GM19455 (cell line): Measurements from ENCODE around the gene TTLL8.

ENCODE experiments used
- ATAC-seq: cut with Tn5 transposase; IDR thresholded peaks from one replicate; pipeline ENCODE4 v1.9.1; 2021; ENCODE audit not compliant: unreplicated experiment

TTLL8 gene

GRCh38 chr22:50062509-50063135, 4.5 kb upstream of the TTLL8 start:
- no peak for ATAC-seq

GRCh38 chr22:50061824-50062355, 3.8 kb upstream of the TTLL8 start:
- no peak for ATAC-seq

GRCh38 chr22:50061141-50061823, 3.2 kb upstream of the TTLL8 start:
- ATAC-seq = no peak

- ATAC-seq = no peak
Observed at GRCh38 chr22:50060441-50061140, 2.5 kb upstream of the TTLL8 start.

DNA sequence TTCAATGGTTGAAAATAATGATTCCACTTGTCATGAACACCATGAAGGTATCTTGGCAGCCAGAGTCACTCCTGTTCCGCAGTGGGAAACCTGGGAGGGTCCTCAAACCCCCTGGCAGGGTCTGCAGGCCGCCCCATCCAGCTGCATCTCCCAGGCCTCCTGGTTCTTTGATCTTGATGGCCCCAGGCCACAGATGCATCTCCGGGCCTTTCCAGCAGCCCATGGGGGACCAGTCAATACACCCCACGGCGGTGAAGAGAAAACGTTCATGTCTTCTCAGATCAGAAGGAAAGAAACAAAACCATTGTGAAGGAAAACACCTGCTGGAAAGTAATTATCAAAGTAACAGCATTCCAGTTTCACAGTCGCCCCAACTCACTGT, 1.8 kb upstream of the TTLL8 start:
- ATAC-seq = no peak

DNA sequence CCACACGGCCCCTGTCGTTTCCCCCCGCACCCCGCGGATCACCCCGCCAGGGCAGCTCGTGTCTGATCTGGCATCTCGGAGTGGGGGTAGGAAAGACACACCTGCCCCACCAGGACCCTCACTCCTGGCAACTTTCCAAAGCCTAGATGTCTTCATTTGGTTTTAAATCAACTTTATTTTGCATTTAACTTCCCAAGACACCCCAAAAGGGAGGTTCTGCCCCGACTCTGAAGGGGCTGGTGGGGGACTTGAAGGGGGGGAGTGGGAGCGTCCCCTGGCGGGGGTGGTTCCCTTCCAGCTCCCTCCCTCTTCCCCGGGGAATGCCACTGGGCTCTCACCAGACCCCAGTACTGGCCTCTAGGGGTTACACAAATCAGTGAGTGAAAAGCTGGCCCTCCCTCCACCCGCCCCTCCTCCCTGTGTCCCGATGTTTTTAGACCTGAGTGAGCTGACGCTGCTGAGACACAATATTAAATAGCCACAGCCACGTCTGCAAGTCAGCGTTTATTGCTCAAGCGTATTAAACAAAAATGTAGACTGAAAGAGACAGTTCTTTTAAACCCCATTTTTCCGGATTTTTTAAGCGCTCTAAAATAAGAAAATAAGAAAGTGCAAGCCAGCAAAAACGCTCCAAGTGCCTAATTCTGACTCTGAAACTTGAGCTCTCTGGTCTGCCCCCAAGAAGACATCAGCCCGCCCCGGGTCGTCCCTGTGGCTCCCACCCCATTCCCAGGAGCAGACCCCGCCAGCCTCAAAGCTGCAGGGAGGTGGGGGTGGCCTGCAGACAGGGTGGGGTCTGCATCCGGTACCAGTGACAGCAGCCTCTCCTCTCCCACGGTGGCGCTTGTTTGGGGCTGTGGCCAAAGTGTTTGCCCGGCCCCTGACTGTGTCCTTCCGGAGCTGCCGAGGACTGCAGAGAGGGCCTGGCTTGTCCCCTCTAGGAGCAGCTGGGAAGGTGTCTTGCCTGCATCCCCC, 1.1 kb upstream of the TTLL8 start:
- no peak for ATAC-seq

- no peak for ATAC-seq
Observed at GRCh38 chr22:50057278-50058060, 629 bp downstream of the TTLL8 start.

DNA sequence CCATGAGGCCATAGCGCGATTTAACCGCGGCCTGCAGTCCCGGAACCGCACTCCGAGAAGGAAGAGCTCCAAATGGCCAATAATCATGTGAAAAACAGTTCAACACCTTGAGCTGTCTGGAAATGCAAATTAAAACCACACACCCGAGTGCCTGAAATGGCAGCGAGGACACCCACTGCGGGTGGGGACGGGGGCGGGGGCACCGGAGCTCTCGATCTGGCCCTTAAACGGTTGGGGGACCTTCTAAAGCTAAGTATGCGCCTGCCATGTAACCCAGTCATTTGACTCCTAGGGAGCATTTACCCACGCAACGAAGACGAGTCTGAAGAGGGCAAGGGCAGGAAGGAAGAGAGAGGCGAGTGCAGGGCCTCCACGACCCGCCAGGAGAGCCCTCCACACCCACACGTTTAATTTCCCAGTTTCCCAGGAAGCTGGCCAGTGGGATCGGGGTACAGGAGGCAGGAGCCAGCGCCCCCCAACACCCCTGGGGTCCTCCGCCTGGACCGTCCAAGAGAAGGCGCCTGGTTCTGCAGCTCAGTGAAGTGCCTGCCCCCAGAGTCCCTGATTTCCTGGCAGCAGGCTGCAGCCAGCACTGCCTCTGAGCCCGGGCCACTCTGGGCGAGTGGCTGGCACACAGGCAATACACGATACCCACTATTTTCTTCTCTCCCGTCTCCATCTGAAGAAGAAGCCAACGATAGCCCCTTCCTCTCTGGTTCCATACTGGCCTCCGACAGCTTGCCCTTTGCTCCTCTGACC, 1.7 kb downstream of the TTLL8 start:
- no peak for ATAC-seq

DNA sequence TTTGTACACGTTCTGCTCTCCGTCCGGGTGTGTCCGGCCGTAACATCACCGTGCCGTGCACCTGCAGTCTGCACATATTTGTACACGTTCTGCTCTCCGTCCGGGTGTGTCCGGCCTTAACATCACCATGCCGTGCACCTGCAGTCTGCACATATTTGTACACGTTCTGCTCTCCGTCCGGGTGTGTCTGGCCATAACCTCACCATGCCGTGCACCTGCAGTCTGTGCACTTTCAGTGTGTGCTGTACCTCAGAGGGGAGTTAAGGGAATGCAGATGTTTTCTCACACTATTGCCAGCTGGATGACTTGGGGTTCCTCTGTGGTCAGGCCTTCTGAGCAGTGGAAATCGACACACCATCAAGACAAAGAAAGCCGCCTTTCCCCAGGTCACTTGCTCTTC, 4.2 kb downstream of the TTLL8 start:
- ATAC-seq = no peak

- ATAC-seq = no peak
Observed at GRCh38 chr22:50051930-50052329, 6.2 kb downstream of the TTLL8 start.

GRCh38 chr22:50049299-50050195, 8.6 kb downstream of the TTLL8 start:
- ATAC-seq = no peak

DNA sequence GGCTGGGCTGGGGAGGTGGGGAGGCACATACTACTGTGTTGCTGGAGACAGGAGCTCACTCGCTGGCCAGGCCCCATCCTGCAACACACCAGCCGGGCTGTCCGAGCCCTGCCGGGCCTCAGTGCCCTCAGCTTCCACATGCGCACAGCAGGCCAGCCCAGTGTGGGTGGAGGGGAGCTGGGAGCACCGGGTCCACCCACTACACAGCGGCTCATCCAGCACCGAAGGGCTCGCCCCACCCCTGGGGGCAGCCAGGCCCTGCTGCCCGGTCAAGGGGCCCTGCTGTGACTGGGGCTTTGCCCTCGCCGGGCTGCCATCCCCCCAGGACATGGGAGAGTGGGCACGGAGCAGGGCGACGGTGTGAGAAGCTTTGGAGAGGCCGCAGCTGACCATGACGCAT, 9.3 kb downstream of the TTLL8 start:
- no peak for ATAC-seq

- ATAC-seq = no peak
Observed at GRCh38 chr22:50048061-50048765, 9.9 kb downstream of the TTLL8 start.

GRCh38 chr22:50047346-50047745, 10.8 kb downstream of the TTLL8 start:
- no peak for ATAC-seq

- ATAC-seq = no peak
Observed at GRCh38 chr22:50046481-50047245, 11.4 kb downstream of the TTLL8 start.

DNA sequence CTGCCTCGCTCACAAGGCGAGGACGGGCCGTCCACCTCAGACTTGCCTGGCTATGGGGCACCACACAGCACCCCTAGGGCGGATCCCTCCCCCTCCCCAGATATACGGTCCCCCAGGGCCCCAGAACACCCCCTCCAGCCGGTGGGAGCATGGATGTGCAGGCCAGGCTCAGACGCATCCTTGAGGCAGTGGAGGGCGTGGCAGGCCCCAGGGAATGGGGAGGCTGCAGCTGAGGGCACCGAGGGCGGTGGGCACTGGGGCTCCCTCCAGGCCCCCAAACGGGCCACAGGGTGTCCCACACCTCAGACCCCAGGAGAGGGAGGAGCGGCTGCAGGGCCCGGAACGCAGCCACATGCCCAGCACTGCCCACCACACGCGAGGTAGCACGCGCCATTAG, 12.1 kb downstream of the TTLL8 start:
- ATAC-seq = no peak
